ENCODE data around the gene RAB3IP.
"Not testable (repeated sequence)": the region's sequence is repeated elsewhere in the genome, so short reads cannot be mapped to it uniquely, and the experiment has no call there.

Gene RAB3IP

DNA sequence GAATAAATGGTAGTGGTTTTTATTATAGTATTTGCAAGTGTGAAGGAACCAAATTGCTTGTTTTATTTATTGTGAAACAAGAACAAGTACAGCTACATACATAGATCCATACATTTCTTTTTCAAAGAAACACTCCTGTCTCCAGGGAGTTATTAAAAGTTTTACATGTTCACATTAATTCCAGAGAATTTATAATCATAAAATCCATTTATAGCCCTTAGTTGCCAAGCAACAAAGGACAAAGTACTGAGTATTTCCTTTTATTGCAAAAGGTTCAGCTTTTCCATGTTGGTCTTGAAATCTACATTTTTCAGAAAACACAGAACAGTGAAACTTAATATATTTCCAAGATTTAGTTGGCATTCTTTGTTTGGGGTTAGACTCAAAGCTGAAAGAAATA lies 95.9 kb downstream of the RAB3IP start:
- DNase-seq (ENCODE audit: low read depth in 2 of 3, low spot score in 2 of 3): no peak

DNA sequence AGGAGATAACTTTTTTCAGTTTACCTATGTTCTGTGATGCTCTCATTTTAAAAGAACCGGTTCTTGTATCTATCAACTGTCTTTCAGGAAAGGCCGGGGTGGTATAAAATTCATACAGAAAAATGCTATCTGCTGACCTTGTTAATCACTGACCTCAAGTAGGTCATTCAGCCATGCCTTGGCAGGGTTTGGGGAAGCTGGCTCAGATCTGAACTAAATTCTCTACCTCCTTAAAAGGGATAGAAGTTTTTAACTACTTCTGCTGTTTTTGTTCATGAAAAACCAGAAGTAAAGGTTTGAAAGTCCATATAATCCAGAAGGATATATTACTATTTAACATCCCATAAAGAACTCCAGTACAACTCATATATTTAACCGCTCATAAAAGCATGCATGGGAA lies 96.4 kb downstream of the RAB3IP start:
- DNase-seq (ENCODE audit: low read depth in 2 of 3, low spot score in 2 of 3): no peak

DNA sequence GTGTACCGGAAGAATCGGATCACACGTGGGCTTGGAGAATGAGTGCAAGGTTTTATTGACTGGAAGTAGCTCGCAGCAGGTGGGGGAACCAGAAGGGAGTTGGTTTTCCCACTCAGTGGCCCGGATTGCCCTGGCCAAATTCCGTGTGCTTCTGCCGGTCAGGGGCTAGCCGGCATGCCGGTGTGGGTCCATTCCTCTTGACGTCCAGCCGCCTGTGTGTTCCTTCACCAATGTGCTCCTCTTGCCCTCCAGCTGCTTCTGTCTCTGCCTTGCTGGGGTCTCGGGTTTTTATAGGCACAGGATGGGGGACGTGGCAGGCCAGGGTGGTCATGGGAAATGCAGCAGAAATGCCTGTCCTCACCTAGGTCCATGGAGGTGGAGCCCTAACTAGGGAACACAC lies 97.4 kb downstream of the RAB3IP start:
- no peak for DNase-seq (ENCODE audit: low read depth in 2 of 3, low spot score in 2 of 3)

DNA sequence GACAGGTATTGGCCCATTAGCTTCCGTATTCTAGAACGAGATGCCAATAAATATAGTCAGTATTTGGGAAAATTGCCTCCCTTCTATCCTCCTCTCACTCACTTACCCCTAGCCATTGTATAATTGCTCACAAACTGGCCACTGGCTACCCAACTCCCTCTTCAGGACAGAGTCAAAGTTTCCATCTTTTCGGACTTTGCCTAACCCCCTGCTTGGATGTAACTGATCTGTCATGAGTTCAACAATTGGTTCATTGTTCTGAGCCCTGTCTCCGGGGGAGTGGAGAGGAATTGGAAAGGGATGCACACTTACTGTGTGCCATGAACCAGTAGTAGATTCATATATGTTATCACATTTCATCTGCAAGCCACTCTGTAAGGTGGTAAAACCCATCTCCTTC lies 98.5 kb downstream of the RAB3IP start:
- no peak for DNase-seq (ENCODE audit: low read depth in 2 of 3, low spot score in 2 of 3)

DNA sequence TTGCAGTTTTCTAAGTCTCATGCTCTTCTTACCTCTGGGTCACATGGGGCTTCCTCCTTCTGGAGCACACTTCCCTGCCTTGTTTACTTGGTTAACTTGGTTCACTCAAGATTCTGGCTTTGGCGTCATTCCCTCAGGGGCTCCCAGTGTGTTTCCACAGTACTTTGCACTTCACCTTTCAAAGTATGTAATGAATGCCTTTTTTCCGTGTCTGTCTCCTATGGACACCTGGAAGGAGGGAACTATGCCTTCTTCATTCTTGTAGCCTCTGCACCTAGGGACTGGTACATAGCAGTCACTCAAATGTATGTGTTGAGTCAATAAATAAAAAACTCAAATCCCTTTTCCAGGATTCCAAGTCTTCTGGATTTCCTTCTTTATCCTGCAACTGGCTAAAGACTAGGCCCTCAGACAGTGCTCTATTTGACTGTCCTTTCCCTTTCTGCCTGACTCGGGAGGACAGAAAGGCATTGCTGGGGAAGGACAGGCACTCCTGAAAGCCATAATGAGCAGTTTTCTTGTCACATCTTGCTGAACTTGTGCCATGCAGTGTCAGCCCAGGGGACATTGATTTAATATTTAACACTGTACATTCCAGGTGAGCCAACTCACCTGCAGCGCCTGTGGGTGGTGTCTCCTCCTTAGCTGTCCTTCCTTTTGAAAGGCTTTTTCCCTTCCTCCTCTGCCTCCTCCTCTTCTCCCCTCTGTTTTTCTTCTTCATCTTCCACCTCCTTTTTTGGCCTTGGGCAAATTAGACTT lies 99.2 kb downstream of the RAB3IP start:
- DNase-seq (ENCODE audit: low read depth in 2 of 3, low spot score in 2 of 3): no peak

DNA sequence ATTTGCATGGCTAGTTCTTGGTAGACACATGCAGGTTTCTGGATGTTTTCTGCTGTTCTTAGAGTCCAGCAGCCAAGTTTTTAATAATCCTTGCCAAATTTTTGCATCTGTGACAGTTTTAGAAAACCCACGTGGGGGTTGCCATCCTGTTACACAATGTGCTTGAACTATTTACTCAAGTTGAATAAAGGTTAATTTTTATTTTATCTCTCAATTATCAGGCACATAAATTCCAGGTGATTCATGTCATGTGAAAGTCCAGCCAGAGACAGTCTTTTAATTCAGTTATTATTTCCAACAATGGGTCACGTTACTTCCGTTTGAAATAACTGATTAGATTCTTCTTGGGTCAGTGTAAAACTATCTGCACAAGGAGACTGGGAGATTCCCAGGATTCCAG lies 102.1 kb downstream of the RAB3IP start:
- DNase-seq (ENCODE audit: low read depth in 2 of 3, low spot score in 2 of 3): no peak

DNA sequence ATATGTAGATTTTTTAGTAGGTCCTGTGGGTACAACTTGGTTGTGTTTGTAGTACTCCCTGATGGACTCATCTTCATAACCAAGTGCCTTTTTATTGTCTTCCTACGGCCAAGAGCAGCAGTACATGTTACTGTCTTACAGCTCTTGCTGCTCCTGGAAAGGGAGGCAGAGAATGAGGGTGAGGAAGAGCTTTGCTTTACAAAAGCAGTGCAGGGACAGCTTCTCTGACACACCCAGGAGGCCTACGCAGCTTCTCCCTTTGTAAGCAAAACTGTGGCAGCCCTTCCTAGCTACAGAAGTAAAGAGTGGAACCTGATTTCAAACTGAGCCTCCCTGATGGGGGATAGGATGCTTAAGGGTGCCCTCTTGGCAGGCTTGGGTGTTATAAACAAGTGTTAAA lies 104.9 kb downstream of the RAB3IP start:
- DNase-seq (ENCODE audit: low read depth in 2 of 3, low spot score in 2 of 3): no peak

DNA sequence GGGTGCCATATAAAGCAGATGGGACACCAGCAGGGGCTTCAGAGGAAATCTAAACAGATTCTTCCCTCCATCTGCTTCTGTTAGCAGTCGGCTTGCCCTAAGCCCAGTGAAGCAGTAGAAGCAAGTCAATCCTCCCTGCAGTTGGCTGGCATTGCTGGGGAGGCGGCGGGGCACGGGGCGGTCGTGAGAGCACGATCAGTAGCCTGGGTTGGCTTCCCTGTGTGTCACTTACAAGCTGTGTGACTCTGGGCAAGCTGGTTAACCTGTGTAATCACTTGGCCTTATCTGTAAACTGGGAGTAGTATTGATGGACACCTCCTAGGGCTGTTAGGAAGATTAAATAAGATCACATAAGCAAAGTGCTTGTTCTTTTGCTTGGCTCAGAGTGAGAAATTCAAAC lies 105.8 kb downstream of the RAB3IP start:
- no peak for DNase-seq (ENCODE audit: low read depth in 2 of 3, low spot score in 2 of 3)

DNA sequence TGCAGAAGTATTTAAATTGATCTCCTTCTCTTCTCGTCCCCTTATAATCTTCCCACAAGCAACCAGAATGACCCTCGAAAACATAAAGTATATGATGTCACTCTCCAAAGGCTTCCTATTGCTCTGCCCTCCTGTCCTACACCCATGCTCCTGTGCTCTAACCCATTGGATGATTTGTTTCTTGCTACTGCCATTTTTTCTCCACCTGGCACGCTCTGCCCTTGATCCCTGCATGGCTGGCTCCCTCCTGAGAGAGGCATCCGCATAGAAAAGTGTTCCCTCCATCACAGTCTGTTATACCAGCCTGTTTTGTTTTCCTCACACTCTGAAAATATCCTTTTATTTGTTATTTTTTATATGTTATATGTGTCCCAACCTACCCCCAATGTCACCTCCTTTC lies 106.2 kb downstream of the RAB3IP start:
- no peak for DNase-seq (ENCODE audit: low read depth in 2 of 3, low spot score in 2 of 3)

DNA sequence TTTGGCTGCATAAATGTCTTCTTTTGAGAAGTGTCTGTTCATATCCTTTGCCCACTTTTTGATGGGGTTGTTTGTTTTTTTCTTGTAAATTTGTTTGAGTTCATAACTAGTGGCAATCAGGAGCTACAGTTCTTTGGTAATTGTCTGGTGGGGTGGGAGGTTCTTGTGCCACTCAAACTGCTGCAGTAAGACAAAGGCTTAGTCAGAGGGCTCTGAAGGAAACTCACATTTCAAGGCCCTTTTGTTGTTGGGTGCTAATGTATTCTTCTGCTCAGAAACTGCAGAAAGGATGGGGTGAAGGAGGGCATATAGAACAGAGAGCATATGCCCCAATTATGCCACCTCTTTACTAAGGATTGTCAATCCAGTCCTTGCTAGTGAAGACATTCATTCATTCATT lies 108.3 kb downstream of the RAB3IP start:
- no peak for DNase-seq (ENCODE audit: low read depth in 2 of 3, low spot score in 2 of 3)

DNA sequence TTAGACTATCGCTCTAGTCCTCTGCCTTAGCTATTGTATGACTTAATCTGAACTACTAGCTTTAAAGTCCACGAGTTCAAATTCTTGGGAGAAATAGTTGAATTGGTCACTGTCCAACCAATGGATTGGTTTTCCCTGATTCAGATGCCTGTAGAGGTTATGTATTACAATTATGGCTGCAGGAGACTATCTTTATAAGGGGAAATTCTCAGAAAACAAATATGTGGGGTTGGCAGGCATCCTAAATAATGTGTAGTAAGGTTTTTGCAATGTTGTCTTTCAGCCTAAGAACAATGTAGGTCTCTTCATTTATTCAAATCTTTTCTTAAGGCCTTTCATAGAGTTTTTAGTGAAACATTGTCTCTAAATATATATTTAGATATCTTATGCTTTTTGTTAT lies 113.3 kb downstream of the RAB3IP start:
- no peak for DNase-seq (ENCODE audit: low read depth in 2 of 3, low spot score in 2 of 3)

DNA sequence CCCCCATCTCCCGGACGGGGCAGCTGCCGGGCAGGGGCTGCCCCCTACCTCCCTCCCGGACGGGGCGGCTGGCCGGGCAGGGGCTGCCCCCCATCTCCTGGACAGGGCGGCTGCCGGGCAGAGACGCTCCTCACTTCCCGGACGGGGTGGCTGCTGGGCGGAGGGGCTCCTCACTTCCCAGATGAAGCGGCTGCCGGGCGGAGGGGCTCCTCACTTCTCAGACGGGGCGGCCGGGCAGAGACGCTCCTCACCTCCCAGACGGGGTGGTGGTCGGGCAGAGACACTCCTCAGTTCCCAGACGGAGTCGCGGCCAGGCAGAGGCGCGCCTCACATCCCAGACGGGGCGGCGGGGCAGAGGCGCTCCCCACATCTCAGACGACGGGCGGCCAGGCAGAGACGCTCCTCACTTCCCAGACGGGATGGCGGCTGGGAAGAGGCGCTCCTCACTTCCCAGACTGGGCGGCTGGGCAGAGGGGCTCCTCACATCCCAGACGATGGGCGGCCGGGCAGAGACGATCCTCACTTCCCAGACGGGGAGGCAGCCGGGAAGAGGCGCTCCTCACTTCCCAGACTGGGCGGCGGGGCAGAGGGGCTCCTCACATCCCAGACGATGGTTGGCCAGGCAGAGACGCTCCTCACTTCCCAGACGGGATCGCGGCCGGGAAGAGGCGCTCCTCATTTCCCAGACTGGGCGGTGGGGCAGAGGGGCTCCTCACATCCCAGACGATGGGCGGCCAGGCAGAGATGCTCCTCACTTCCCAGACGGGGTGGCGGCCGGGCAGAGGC lies 114.7 kb downstream of the RAB3IP start:
- DNase-seq (ENCODE audit: low read depth in 2 of 3, low spot score in 2 of 3): not testable (repeated sequence)

DNA sequence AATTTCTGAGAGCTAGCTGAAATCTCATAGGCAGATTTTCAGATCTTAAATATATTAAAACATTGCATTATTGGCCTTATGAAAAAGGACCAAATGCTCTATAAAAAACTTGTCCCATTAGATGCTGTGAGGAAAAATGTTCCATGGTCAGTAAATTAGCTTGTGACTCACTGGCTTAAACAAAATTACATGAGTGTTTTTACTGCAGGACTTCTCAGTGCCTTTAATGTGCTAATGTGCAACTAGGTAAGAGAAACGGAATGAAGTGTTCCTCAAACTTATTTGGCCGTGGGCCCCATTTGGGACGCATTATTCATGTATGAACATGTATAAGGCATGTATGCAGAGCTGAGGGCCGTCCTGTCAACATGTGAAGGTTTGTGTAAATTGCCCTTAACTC lies 128.0 kb downstream of the RAB3IP start:
- DNase-seq (ENCODE audit: low read depth in 2 of 3, low spot score in 2 of 3): no peak

DNA sequence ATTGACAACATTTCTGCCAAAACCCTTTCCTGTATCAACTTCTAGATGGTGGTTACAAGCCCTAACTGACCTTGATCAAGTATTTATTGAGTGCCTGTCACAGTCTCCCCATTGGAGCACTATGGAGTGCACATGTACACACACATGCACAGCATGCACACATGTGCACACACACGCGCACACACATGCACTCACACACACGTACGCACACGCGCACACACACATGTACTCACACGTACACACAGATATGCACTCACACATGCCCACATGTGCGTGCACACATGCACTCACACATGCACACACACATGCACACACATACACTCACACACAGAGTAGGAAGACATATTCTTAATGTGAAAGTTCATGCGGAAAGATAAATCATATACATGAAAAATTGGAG lies 130.0 kb downstream of the RAB3IP start:
- DNase-seq (ENCODE audit: low read depth in 2 of 3, low spot score in 2 of 3): no peak

DNA sequence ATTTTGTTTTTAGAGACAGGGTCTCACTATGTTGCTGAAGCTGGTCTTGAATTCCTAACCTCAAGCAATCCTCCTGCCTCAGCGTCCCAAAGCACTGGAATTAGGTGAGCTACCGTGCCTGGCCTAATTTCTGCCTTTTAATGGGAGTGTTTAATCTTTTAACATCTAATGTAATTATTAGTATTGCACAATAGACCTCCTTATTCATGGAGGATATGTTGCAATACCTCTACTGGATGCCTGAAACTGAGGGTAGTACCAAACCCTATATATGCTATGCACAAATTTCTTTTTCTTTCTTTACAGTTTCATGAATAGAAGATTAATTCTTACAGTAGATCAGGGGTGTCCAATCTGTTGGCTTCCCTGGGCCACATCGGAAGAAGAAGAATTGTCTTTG lies 134.1 kb downstream of the RAB3IP start:
- DNase-seq (ENCODE audit: low read depth in 2 of 3, low spot score in 2 of 3): no peak
